Stimulated activated CD4-positive, alpha-beta T cell treated with anti-CD3 and anti-CD28 coated beads, Interleukin-12 subunit alpha, Interleukin-12 subunit beta, amount 100 ng/mL, for 48 hours (primary cell): ENCODE results near the gene AP1AR.

Source experiments
- DNase-seq, 3 donors: peaks; one replicate each; pipeline ENCODE4 v3.0.0-alpha.2; 2020; ENCODE audit warnings: low read depth in 2 of 3, low spot score in 1 of 3

AP1AR gene

DNA sequence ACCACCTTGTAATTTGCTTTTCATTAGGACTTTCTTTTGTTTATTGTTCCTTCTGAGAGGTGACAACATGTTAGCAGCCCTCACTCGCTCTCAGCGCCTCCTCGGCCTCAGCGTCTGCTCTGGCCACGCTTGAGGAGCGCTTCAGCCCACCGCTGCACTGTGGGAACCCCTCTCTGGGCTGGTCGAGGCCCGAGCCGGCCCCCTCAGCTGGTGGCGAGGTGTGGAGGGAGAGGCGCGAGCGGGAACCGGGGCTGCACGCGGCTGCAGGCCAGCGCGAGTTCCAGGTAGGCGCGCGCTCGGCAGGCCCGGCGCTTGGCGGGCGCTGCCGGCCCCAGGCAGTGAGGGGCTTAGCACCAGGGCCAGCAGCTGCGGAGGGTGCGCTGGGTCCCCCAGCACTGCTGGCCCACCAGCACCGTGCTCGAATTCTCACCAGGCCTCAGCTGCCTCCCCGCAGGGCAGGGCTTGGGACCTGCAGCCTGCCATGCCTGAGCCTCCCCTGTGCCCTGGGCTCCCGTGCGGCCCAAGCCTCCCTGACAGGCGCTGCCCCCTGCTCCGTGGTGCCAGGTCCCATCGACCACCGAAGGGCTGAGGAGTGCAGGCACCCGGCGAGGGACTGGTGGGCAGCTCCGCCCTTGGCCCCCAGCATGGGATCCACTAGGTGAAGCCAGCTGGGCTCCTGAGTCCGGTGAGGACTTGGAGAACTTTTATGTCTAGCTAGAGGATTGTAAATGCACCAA is 9.2 kb upstream of the AP1AR start:
- DNase-seq = no peak

DNA sequence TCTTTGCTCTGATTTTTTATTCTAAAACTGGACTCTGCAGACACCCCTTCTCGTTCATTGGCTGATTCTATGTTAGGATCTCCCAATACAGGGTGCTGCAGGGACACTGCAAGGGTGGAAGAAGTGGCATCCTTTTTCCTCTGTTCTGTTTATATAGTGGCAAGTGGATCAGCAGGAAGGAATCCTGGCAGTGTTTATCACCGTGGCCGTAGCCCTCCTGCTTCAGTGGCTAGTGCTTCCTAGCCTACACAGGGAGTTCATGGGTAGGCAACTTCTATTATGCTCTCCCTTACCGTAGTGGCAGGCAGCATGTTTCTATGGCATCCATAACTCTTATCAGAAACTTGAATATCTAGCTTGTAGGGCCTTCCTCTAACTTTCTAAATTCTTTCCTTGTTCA is 6.4 kb upstream of the AP1AR start:
- DNase-seq = no peak

DNA sequence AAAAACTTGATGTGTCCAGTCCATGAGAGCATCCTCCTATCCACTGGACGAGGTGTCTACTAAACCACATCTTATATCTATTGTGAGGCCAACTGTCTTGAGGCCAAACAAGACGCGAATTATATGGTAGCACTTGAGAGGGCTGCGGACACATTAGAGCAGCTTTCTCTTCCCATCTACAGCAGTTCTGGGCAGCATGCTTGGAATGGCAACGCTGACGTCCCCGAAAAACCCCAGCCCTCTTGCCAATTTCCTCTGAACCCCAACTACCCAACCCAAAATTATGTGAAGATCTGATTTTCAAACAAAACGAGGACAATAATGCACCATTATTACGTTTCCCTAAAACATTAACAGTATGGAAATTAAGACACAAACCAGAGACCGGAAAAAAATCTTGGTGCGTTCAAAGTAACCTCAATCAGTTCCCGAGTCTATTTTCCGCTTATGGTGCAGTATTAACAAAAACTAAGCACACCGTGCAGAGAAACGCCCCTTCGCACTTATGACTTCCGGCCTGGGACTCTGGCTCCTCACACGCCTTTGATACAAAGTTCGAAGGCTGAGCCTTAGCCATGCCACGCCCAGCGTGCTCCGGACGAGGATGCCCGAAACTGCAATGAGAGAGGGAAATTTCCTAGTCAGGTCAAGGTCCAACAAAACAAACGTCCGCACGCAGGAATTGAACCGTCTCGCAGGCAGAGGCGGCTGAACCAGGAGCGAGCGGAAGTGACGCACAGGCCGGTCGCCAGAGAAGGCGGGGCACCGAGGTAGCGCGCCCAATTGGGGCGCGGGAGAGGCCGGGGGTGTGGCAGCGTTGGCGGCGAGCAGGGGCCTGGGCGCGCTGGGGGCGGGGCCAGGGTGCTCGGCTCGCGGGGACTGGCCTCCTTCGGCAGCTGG is 458 bp upstream of the AP1AR start:
- peak; percentile 93 to 99 (median 93) for DNase-seq

DNA sequence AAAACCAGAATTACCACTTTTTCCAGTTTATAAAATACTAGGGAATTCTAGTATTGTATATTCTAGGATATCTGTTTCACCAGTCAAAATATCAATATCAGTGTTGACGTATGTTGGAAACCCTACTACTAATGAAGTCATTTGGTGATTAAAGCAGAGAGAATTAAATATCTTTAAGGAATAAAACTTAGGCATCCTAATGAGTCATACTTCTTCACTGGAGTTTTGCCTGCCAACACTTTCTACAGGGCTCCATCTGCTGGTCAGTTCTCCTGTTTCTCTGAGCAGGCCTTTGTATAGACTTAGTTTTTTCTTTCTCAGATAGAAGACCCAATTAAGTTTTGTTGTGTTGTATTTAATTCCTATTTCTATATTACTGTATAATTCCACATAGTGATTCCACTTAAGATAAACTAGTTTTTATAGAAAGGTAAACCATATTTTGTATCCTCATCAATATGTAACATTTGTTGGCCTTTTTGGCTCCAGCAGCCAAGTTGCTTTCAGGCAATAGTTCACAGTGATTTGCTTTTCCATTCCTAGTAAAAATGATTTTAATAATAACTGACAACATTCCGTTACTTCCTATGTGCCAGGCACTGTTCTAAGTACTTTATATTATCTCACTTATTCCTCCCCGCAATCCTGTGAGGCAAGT is 3.5 kb downstream of the AP1AR start:
- DNase-seq = peak in 2 of 3 donors; percentile 19 to 37

DNA sequence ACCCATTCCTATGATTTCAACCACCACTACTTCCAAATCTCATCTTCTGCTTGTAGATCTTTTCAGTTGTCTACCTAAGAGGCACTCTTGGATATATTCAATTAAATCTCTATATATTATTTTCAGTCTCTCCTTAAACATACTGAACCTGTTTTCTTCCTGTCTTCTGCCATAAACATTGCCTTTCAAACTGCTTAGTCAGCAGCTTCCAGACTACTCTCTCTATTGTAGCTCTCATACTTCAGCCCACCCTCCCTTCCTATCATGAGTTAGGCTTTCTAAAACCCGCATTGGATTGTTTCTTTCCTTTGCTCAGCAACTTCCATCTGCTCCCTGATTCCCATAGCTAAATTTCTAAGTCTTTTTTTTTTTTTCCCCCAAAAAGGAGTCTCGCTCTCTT is 4.5 kb downstream of the AP1AR start:
- no peak for DNase-seq

DNA sequence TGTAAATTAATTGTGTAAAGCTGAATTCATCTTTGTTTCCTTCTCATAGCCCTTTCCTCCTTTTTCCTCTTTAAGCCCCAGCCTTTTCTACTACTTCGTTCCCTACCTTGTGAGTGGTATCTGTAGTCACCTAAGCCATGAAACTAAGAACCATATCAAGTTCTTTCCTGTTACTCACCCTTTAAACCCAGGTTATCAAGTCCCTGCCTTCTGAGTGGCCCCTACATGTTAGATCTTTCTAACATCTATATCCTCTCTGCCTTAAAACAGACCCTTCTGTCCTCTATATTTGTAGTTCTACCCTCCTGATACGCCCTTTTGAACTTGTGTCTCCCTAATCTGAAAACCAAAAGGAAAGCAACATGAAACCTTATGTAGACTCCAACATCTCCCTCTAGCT is 7.2 kb downstream of the AP1AR start:
- DNase-seq = no peak

DNA sequence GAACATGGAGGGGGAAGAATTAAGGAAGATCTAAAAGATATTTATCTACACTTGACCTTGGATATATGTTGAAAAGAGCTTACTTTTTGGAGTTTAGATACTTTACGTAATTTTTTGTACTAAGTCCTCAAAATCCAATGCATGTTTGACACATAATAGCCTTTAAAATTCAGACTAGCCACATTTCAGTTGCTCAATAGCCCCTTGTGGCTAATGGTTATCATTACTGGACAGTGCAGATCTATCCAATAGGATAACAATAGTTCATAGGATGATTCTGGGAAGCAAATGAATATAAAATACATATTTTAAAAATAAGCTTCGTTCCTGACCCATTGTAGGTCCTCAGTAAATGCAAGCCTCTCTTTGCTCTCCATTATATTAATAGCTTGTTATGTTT is 13.8 kb downstream of the AP1AR start:
- no peak for DNase-seq

DNA sequence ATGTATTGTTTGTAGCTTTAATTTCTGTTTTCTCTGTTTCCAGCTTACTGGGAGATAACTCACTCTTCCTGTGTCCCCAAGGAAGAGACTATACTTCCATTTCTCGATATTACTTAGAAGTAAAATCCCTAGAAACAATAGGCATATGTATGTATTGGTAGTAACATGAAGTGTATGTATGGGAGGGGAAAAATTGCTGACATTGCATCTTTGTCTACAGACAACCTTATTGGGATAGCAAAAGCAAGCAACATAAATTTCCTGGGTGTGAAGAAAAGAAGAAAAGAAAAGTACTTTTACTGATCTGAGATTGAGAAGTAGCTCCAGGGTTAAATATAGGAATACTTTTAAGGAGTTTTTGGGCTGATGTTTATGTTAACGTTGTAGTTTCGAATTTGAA is 15.4 kb downstream of the AP1AR start:
- DNase-seq = no peak

DNA sequence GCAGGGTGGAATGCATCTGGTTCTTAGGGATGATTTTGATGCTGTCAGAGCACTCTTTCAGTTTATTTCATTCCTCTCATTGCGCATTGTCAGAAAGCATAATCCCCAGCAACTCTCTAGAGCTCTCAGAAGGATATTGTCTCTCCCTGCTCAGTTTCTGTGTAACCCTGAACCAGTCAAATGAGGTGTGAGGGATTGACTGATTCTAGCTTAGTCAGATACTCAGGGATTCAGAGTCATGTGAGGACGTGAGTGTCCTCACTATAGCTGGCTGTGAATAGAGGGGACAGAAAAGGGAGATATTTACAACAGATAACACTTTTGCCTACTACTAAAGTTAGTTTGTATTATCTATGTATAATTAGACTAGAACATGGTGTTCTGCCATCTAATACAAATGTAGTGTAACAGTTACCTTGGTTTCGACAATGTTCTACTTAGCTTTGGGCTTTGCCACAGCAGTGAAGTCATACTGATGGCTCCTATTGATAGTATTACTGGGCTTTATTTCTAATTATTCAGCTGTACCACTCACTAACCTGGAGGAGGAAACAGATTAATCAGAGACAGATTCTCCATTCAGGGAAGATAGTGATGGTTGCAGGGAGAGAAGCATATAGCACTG is 19.5 kb downstream of the AP1AR start:
- DNase-seq = no peak

DNA sequence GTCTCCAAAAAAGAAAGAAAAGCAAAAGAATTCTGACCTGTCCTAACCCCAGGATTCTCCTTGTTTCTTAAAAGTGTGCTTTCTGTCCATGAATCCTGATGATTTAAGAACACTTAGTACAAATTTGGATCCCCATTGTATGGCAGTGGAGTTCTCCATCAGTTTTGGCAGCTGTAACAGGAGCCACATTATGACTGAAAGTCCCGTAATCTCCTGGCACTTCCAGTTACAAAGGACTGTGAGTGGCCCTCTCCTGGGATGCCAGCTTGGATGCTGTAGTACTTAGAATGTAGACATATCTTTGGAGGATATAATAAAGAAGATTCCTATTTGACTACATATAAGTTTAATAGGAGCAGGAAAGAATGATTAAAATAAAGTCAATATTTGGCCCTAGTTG is 20.6 kb downstream of the AP1AR start:
- no peak for DNase-seq

DNA sequence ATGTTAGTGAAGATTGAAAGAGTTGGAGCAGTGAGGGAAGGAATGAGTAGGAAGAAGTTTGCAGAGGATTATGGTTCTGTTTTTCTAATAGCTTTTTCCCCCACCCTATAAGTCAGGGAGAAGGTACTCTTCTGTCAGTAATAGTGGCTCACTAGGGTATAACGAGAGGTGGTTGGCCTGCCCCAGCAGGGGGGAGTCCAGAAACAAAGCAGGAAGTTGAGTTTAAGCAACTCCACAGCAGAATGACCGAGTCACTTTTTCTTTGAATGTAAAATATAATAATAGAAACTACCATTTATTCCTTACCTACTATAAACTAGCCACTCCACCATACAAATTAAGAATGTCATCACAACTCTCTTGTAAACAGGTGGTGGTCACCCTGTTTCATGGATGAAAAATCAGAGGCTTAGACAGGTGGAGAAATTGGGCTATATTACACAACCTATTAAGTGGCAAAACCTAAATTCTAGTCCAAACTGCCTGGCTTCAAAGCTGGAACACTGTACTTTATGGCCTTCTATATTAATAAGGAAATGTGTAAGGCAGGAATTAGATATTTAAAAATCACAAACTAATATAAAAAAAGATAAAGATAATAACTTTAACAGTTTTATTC is 21.9 kb downstream of the AP1AR start:
- DNase-seq = no peak

DNA sequence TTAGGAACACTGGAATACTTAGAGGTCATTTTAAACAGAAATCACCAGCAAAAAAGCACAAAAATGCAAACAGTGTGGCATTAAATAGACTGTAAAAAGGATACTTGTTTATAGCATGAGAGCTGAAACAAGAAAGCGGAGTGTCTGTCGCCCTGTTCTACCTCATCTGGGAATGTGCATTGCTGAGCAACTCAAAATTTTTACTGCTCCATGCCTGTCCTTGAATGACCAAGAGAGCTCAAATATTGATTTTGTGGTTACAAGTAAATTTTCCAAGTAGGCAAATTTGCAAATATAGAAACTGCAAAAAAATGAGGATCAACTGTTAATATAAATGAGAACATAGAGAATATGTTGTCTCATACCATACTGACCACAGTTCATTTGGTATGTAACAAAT is 25.5 kb downstream of the AP1AR start:
- no peak for DNase-seq

DNA sequence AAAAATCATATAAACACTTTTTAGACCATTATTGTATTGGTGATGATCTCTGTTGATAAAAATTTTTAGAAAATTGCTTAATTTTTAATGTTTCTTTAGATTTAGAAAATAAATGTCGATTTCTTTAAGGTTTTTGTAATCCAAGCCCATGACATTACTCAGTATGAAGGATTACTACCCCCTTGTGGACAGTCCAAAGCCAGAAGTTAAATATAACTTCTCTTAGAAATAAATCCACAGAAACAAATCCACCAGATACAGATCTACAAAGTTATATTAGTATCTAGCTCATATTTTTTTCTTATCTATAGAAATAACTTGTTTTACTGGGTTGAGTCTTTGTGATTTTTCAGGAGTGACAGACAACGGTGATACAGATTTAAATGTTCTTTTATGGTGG is 35.2 kb downstream of the AP1AR start:
- DNase-seq = no peak

DNA sequence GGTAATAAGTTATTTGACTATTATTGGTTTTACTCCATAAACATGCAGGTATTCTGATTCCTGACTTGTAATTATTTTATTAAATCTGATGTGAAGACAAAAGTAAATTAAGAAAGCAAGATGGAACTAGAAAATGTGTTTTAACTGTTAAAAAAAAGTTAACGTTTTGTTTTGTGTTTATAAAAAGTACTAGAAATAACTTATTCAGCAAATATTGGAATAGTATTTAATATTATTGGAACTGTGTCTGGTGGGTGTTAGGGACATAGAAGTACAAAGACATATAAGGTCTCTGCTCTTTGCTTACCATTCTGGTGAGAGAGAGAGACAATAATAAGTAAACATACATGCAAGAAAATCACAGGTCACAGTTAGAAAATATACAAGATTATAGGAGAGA is 38.5 kb downstream of the AP1AR start:
- DNase-seq = no peak

DNA sequence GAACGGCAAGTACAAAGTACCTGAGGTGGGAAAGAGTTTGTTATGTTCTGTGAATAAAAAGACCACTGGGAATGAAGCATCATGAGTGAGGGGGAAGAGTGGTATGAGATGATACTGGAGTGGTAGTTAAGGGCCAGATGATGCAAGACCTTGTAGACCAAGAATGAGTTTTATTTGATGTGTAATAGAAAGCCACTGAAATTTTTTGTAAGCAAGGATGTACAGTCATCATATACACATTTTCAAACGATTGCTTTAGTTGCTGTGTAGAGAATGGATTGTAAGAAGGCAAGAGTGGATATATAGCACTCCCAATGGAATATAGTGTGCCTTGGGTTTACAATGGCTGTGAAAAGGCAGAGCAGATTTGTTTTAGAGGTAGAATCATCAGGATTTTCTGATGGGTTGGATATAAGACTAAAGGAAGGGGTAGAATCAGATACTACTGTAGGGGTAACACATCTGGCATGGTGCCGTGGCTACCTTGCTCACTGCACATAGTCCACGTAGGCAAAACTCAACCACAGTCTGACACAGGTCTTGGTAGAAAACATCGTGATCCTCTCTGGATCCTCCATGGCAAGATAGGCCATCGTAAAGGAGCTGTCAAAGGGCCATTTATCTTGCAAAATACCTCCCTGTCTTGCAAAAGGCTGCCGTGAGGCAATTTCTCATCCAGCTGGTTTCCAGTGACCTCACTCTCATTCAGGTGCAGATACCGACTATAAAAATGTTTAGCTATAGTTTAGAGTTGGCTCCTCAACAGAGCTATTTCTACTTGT is 39.2 kb downstream of the AP1AR start:
- DNase-seq = no peak

DNA sequence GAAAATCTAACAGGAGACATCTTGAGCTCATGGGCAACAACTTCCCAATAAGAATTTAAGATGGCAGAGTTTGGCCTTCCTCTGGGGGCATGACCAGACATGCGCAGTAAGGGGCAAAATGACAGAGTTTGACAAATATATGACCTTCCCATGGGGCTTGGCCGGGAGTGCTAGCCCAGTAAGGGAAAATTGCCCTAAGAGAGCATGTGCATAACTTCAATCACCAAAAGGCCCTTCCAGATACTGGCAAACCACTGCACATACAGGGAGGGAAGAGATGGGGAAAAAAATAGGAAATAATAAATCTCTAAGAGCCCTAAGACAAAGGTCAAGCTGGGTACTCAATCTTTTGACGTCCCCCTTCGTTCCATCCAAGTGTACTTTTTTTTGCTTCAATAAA is 40.7 kb downstream of the AP1AR start:
- DNase-seq = no peak

DNA sequence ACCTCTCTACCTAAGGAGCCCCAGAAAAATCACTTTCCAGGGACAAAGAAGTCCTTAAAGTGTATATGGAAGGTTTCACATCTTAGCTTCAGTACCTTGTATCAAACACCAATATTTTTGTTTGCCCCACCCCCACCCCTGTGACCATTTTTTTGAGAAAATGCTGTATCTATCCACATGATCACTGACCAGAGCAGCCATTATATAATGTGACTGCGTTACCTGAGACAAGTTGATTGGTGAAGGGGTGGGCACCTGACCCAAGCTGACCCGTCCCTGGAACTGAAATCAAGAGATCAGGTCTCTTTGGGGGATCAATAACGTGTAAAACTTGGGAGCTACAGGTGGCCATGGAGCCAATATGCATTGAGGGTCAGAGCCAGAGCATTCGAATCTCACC is 43.4 kb downstream of the AP1AR start:
- DNase-seq = no peak

DNA sequence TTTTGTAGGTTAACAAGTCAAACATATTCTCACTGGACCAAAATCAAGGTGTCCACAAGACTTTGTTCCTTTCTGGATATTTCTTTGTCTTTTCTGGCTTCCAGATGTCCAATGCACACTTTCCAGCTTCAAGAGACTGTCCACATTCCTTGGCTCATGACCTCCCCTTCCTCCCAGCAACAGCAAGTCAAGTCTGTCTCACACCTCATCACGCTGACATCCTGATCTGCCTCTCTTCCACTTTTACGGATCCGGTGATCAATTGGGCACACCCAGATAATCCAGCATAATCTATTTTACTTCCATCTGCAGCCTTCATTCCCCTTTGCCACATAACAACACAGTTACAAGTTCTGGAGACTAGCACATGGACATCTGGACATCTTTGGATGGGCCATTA is 44.5 kb downstream of the AP1AR start:
- DNase-seq = no peak

DNA sequence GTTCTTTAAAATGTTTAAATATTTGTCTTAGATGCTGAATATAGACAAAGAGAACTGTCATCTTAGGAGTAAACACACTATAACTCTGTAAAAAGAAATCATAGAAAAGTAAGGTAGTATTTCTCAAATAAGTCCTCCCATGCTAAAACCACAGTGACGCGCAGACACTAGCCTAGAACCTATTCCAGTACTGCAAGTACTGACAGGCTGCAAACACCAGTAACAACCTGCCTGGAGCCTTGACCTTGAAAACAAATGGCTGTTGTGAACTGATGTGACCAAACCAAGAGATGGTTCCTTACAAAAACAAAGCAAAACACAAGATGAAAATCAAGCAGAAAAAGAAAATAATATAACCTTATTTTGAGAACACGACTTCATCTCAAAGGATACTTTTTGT is 45.6 kb downstream of the AP1AR start:
- no peak for DNase-seq

DNA sequence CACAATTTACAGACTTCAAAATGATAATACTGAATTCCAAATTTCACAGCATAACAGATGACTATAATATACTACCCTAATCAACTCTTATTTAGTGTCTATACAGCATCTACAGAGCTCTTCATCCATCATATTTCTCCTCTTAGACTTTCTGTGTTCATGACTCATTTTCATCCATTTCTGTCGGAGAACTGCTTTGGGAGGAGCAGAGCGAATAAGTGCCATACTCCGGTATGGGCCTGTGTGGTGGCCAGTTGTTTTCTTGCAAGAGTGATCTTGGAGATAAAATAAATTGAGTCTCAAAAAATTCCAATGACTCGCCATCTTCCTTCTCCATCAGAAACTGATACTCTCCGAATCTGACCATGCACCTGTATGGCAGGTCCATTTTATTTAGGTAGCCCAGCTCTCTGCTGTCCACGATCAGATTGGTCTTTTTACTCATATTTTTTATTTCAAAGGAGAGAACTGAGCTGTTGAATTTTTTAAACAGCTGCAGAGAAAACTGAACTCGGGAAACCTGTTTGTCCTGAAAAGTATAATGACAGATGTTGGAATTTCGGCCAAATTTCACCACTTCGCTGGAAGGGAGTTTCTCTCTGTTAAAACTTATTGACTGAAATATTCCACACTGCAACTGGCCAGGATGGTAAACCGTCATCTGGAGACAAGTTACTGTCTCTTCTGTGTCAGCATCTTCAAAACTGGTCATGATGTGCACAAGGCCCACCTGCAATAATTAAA is 46.3 kb downstream of the AP1AR start:
- DNase-seq = no peak
